C1 segment of cervical spinal cord (tissue), 14 donors: ENCODE data around the gene ZCCHC14.
"Not testable (repeated sequence)": the region's sequence is repeated elsewhere in the genome, so short reads cannot be mapped to it uniquely, and the experiment has no call there.

Source experiments
- DNase-seq, 14 donors: peaks; one replicate each; lab custom pipeline; 2025; lab: John Stamatoyannopoulos, UW

The ZCCHC14 gene

DNA sequence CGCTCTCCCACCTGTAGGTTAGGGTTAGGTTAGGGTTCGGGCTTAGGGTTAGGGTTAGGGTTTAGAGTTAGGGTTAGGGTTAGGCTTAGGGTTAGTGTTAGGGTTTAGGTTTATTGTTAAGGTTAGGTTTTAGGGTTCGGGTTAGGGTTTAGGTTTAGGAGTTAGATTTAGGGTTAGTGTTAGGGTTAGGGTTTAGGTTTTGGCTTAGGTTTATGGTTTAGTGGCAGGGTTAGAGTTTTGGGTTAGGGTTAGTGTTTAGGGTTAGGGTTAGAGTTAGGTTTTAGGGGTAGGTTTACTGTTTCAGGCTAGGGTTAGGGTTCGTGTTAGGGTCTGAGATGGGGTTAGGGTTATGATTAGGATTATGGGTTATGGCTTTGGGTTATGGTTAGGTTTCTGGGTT, 31.6 kb upstream of the ZCCHC14 start:
- DNase-seq = no peak

DNA sequence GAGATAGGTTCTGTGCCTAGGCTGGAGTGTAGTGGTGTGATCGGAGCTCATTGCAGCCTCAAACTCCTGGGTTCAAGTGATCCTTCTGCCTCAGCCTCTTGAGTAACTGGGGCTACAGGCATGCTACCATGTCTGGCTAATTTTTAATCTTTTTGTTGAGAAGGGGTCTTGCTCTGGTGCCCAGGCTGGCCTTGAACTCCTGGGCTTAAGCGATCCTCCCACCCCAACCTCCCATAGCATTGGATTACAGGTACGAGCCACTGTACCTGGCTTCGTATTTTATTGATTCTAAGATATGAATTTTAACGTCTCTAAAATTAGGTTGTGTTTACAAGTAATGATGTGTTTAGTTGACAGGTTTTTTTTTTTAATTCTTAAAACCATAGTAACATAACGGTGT, 30.8 kb upstream of the ZCCHC14 start:
- not testable (repeated sequence) for DNase-seq

DNA sequence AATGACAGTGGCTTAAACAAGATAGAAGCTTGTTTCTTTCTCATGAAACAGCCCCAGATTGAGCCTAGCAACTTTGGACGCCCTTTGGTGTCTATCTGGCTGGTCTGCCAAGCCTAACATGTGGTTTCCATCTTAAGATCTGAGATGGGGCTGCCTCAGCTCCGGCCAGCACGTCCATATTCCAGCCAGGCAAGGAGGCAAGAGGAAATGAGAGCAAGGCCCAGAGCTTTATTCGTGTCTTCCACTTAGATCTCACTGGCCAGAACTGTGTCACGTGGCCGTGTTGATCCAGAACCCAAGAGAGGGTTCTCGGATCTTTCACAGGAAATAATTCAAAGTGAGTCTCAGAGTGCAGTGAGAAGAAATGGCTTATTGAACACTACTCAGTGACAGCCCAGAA, 28.9 kb upstream of the ZCCHC14 start:
- DNase-seq = not testable (repeated sequence)

DNA sequence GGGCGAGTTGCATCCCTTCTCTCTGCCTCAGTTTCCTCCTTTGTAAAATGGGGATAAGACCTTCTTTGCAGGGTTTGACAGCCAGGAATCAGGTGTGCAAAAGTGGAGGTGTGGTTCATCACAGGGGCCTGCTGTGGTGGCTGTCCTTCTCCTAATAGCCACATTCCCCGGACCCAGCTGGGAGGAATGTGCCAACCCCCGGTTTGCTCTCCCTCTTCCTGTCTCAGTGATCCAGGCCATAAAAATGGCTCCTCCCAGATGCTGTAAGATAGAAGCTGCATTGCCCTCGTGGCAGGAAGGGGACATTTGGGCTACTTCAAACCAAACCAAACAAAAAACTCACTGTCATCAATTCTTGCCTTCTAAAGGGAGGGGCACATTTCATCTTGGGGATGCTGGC, 26.3 kb upstream of the ZCCHC14 start:
- not testable (repeated sequence) for DNase-seq

DNA sequence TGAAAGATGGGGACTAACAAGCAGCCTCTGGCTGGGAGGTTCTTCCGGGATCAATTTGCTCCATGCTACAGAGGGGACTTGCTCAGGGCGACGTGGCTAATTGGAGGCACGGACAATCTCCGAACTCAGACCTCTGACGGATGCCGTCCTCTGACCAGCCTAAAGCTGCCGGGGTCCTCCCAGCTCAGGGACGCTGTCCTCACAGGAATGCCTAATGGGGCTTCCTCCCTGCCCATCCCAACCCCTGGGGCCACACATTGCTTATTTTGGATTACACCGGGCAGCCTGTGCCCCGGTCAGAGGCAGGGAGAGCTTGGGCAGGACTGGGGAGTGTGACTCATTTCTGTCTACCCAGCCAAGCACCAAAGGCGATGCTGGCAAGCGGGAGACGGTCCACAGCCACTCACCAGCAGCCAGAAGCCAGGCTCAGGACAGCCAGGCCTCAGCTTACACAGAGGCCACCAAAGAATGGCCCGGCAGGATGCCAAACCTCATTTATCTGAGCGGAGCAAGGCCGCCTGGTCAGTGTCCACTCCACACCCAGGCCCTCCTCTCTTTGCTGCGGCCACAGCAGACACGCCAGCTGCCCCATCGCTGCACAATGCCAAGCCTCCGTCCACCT, 25.7 kb upstream of the ZCCHC14 start:
- peak in 7 of 14 donors; percentile 12 to 89 (median 27) for DNase-seq

DNA sequence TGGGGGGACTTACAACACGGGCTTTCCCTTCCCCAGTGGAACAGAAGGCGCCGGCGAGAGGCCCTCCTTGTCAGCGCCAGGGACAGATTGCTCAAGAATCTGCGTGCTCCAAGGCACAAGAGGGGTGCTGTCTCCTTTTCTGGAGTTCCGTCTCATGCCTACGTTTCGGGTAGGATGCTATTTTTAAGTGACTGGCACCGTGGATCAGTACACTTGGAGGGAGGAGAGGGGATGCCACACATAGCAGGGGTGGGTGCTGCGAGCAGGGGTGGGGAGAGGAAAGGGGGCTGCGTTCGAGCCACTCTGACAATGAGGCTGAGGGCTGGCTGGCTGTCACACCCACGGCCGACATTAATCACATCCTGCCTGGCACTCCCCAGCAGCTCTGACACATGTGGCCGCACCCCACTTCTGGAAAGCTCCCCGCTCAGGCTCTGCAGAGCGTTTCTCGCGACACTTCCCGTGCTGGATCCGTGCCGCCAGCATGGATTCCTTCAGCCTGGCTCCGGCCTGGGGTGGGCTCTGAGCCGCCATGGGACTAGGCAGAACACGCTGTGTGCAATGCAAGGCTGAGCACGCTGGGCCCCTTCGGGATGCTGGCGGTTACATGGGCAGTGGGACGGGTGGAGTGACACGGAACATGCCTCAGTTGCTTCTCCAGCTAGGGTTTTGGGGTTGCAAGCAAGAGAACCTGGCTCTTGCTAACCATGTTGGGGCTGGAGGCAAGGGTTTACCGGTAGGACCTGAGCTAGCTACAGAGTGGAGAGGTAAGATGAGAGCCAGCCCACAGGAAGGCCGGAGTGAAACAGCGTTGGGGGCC, 25.0 kb upstream of the ZCCHC14 start:
- DNase-seq = peak in 1 of 14 donors; percentile 90

DNA sequence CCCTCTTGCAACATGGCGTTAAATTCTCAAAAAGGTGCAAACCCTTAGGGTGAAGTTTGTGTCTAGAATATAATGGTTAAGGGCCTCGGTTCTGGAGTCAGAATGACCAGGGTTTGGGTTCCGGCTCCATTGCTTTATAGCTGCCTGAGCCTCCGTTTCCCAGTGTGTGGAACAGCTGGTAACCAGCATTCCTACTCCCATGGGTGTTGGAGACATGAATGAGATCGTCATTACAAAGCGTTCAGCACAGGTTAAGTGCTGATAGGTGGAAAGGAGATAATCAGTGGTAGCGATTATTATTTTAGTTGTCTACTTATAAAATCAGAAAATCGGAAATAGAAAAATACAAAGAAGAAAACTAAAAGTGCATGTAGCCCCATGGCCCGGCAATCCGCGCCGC, 23.5 kb upstream of the ZCCHC14 start:
- DNase-seq = no peak

DNA sequence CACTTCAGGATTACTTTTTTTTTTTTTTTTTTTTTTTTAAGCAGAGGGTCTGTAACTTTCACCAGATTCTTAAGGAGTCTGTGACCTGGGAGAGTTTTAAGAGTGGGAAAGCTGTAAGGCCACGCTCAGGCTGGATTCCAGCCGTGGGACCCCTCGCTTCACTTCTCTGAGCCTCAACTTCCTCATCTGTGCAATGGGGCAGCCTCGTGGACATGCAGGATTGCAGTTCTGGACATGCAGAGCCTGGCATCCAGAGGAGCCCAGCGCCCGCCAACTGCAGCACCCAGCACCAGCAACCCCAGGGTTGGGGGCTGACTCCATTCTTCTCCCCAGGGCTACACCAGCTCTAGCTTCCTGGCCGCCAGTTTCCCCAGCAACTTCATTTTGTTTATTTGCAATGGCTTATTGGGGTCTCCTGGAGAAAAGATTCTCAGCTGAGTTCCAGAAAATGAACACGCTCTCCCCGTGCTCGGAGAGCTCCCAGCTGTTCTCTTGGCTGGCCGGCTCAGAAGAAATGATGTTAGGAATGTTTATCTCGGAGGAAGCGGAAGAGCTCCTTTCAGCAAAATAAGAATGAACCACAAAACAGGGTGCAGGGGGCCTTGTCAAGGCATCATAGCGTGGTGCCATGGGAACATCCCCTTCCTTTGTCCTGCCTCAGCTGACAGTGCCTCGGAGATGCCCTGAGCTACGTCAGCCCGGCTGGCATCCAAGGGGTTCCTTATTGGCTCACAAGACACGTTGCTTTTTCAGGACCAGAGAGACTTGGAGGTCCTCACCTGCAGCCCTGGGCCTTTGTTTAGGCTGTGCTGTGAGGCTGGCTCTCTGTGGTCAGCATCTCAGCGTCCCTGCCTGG, 22.9 kb upstream of the ZCCHC14 start:
- DNase-seq = no peak

DNA sequence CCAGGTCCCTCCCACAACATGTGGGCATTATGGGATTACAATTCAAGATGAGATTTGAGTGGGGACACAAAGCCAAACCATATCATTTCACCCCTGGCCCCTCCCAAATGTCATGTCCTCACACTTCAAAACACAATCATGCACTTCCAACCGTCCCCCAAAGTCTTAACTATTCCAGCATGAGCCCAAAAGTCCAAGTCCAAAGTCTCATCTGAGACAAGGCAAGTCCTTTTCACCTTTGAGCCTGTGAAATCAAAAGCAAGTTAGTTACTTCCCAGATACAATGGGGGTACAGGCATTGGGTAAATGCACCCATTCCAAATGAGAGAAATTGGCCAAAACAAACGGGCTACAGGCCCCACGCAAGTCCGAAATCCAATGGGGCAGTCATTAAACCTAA, 17.0 kb upstream of the ZCCHC14 start:
- not testable (repeated sequence) for DNase-seq

DNA sequence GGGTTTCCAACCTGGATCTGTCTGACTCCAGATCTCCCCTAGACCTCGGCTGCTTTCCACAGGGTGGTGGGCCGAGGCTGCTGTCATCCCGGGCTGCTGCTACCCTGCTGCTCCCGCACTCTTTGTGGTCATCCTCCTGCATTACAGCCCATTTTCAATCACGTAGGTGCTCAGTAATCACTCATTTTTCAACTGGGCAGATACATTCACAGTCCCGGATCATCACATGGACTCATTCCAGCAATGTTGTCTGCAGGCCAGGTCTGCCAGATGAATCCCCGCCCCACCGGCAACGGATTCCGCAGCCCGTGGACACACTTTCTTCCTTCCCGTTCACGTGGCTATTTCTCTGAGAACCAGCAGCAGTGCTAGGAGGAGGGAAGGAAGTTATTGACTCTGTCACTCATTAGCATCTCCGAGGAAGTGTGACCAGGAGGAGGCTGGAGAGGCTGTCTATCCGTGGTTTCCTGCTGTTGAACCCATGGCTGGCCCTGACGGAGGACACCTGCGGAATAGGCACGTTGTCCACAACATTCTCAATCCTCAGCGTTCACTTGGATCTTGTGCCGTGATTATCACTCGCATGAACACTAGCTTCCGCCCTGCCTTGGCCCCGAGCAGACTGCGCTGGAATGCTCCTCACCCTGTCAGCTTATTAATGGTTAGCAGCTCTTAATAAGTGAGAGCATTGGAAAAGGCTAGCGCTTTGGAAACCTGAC, 14.7 kb upstream of the ZCCHC14 start:
- DNase-seq = peak in 1 of 14 donors; percentile 77

DNA sequence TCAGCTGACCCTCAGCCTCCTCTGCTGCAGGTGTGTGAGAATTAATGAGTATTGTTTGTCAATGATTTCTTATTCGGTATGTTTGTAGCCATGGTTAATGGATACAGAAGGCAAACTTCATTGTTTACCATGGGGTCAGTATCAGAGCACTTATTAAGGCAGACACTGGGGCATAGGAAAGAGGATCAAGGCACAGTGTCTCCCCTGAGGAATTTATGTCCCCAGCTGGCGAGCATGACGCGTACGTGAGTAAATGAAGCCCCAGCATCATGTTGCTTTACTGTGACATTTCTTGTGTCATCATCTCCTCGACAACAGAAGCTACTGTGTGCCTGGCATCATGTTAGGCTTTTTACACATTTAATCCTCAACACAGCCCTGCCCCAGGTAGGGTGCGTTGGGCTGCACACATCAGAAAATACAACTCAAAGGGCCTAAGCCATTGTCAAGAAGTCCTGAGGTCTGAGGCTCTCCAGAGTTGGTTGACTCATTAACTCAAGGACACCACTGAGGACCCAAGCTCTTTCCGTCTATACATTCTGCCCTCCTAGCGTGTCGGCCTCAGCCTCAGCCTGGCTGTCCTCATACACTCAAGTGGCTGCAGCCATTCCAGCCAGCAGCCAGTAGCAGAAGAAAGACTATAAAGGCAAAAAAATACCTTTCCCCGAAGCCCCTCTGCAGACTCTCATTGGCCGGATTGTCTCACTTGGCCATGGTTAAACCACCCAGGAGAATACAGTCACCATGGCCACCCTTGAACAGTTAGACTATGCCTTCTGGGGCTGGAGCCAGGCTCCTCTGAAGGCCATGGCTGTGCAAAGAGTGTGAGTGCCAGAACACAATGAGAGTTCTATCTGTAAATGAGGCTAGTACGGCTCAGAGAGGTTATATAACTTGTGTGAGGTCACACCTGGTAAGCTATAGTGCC, 13.9 kb upstream of the ZCCHC14 start:
- DNase-seq = peak in 3 of 14 donors; percentile 10 to 77 (median 21)

DNA sequence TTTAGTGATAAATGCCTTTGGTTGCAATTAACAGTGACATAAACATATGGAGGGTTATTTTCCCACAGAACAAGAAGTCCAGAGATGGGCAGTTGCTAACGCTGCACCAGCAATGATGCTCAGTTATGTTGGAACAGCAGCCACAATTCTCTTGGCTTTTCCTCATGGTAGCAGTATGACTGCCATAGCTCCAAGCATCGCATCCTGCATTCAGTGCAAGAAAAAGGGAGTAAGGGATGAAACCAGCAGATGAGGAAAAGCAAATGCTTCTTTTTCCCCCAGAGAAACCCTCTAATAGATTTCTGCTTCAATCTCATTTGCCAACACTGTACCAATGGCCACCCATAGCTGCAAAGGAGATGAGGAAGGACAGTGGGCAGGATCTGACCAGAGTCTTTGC, 13.0 kb upstream of the ZCCHC14 start:
- no peak for DNase-seq

DNA sequence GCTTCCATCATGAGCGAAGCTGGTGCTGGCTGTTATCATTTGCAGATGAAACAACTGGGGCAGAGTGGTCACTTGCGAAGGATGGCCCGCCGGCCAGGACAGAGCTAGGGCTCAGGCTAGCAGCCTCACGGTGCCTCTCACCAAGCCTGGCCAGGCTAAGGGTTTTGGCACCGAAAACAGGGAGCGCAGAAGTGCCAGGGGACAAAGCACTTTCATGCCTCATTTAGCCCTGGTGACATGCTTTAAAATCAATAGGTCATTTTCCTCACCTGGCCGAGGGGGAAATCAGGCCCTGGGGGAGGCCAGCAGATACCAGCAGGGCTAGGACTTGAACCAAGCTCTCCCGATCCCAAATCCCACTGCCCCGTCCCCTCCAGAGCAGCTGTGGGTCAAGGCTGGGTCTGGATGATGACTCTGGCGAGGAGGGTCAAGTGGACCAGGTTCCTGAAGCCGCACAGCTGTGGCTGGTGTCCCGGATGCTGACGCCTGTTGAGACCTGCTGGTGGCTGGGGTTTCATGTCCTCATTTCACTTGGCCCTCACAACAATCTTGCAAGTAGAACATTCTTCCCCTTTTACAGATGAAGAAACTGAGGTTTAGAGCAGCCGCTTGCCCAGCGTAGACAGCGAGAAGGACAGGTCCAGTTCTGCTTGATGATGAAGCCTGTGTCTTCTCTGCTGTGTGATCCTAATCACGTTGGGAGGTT, 10.6 kb upstream of the ZCCHC14 start:
- not testable (repeated sequence) for DNase-seq

DNA sequence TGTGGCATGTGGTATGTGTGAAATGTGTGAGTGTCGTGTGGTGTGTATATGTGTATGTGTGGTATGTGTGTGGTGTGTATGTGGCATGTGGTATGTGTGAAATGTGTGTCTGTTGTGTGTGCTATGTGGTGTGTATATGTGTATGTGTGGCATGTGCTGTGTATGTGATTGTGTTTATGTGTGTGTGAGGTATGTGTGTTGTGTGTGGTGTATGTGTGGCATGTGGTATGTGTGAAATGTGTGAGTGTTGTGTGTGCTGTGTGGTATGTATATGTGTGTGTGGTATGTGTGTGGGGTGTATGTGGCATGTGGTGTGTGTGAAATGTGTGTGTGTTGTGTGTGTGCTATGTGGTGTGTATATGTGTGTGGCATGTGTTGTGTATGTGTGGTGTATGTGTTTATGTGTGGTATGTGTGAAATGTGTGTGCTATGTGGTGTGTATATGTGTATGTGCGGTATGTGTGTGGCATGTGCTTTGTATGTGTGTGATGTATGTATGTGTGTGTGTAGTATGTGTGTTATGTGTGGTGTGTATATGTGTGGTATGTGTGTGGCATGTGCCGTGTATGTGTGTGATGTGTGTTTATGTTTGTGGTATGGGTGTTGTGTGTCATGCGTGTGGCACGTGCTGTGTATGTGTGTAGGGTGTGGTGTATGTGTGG, 9.6 kb upstream of the ZCCHC14 start:
- no peak for DNase-seq

DNA sequence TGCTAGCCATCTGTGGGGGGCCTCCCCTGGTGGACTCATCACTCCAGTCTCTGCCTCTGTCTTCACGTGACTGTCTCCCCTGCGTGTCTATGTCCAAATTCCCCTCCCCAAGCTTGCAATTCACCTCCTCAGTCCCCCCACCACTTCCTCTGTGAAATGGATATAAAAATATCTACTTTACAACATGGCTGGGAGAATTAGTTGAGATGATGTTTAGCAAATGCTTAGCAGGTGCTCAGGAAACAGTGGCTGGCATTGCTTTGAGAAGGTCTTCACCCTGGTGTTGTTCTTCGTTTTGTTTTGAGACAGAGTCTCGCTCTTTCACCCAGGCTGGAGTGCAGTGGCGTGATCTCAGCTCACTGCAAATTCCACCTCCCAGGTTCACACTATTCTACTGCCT, 8.3 kb upstream of the ZCCHC14 start:
- no peak for DNase-seq

DNA sequence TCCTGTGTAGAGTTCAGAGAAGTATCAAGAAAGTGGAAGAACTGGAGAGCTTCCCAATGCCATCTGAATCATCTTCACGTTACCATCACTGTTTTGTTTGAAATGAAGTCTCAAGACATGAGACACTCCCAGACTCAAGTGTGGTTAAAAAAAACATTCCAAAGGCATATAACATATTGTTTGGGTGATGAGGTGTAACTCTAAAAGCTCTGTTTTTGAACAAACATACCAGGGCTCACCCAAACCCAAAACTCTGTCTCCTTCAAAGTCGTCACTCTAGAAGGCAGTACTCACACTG, 6.3 kb upstream of the ZCCHC14 start:
- DNase-seq = no peak

DNA sequence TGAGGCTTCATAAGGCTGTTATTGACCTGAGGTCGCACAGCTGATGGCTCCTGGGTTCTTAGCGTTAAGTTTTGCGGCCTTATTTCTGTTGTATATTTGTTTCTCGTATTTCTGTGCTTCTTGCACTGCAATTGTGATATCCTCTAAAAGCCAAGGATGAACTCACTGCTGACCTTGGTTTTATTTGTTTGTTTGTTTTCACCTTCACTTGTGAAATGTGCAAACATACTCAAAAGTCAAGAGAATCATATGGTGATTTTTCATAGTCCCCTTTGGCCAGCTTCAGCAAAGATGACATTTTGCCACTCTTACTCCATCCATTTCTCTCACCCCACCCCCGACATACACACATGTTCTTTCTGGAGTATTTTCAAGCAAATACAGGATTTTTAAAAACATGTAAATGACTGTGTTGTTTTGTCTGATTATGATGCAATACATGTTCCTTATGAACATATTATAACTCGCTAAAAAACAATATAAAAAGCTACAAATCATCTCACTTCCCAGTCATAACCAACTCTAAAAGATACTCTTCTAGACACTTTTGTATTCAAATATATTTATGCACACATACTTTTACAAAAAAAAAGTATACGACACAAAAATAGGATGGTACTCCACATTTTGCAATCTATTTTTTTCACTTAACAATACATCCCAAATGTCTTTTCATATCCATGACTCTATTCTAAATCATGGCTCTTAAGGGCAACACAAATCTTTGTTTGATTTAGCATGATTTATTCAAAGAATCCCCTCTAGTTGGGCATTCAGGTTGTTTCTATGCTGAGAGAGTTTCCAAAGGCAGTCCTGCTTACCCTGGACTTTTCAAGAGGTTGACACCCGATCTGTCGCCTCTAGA, 5.7 kb upstream of the ZCCHC14 start:
- DNase-seq = no peak

DNA sequence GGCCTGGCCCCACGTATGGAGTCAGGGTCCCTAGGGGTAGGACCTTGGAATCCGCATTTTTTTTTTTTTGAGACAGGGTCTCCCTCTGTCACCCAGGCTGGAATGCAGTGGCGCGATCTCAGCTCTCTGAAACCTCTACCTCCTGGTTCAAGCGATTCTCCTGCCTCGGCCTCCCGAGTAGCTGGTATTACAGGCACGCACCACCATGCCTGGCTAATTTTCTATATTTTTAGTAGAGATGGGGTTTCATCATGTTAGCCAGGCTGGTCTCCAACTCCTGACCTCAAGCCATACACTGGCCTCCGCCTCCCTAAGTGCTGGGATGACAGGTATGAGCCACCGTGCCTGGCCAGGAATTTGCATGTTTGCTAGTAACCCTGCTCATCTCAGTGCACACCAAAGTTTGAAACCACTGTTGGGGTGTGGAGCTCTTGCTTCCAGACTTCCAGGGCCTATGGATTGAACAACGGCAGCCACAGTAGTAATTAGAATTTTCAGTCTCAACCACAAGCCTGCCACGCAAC, 5.0 kb upstream of the ZCCHC14 start:
- not testable (repeated sequence) for DNase-seq
